ENCODE data around the gene SPOCK2.

The SPOCK2 gene

DNA sequence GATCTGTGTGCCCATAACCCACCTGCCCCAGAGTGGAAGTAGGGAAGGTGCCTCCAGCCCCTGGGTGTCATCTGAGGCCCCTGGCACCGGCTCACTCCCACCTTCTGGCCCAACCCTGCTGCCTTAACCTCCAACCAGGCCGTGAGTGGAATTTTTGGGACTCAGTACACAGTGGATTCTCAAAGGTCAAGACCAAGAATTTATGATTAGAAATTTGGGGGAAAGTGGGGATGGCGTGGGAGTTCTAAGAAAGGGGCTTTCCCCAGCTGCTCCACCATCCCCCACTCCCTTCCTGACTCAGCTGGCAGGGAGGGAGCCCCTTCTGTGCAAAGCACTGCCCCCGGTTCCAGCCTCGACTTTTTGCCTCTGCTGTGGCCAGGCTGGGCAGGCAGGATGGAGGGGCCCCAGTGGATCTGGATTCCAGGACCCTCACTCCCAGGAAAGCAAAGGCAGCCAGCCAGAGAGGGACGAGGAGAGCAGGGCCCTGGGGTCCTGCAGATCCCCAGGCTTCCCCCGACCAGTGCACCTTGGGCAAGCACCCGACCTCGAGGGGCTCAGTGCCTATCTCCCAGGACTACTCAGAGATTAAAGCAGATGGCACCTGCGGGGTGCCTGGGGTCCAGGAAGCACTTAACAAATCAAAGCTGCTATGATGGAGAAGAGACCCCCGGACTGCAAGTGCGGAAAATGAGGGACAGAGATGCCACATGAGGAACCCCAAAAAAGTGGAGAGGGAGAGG lies 12.8 kb downstream of the SPOCK2 start:
- ChIA-PET POLR2A (no interaction called here), CTCF (no interaction called here)
- TF ChIP-seq PKNOX1 (IDR thresholded peaks at IDR 0.05) (no peak), ELF4 (IDR thresholded peaks at IDR 0.05) (no peak), SUZ12 (IDR thresholded peaks at IDR 0.05) (no peak), FOXM1 (IDR thresholded peaks at IDR 0.05; ENCODE audit: borderline replicate concordance) (no peak), BHLHE40 (IDR thresholded peaks at IDR 0.05; ENCODE audit: borderline replicate concordance) (no peak), ARNT (IDR thresholded peaks at IDR 0.05) (no peak), NFRKB (IDR thresholded peaks at IDR 0.05) (no peak), CTBP1 (IDR thresholded peaks at IDR 0.05; ENCODE audit: borderline replicate concordance) (no peak), TARDBP (IDR thresholded peaks at IDR 0.05) (no peak)
- no peak for DNase-seq (ENCODE audit: extremely low spot score)

GRCh38 chr10:72074574-72075375 lies 13.6 kb downstream of the SPOCK2 start:
- TF ChIP-seq FOXA1 (IDR thresholded peaks at IDR 0.05) (no peak), FOXM1 (IDR thresholded peaks at IDR 0.05; ENCODE audit: borderline replicate concordance) (no peak), SP1 (IDR thresholded peaks at IDR 0.05) (no peak), ELF4 (IDR thresholded peaks at IDR 0.05) (no peak)
- DNase-seq (ENCODE audit: extremely low spot score), result no peak
- ChIA-PET POLR2A (interaction anchor here (0.6 kb wide), 1 partner anchor 224 kb away, joined by 3 read pairs; the partner anchor contains the start of gene PSAP), CTCF (no interaction called here)

- TF ChIP-seq FOXA1 (IDR thresholded peaks at IDR 0.05) (no peak), HDGF (IDR thresholded peaks at IDR 0.05; ENCODE audit: borderline replicate concordance) (no peak), L3MBTL2 (conservative IDR thresholded peaks at IDR 0.05) (no peak), NFRKB (IDR thresholded peaks at IDR 0.05) (no peak), SP1 (IDR thresholded peaks at IDR 0.05) (no peak), LEF1 (IDR thresholded peaks at IDR 0.05; ENCODE audit: borderline replicate concordance) (no peak), ZNF384 (IDR thresholded peaks at IDR 0.05) (no peak), FOXK2 (IDR thresholded peaks at IDR 0.05) (no peak), ELF4 (IDR thresholded peaks at IDR 0.05) (no peak), FOXM1 (IDR thresholded peaks at IDR 0.05; ENCODE audit: borderline replicate concordance) (no peak), PKNOX1 (IDR thresholded peaks at IDR 0.05) (no peak)
- ChIA-PET CTCF (interaction anchor here (0.6 kb wide), 1 partner anchor 184 kb away, joined by 3 read pairs; no protein-coding TSS in a partner anchor), POLR2A (interaction anchor here (0.6 kb wide), 2 partner anchors 200 to 223 kb away, joined by 3 read pairs; partner anchors contain the start of gene PSAP)
- DNase-seq (ENCODE audit: extremely low spot score), result no peak
Measured at GRCh38 chr10:72073708-72074573, 14.4 kb downstream of the SPOCK2 start.

GRCh38 chr10:72072639-72073038 lies 15.7 kb downstream of the SPOCK2 start:
- TF ChIP-seq HDGF (IDR thresholded peaks at IDR 0.05; ENCODE audit: borderline replicate concordance), result no peak
- TF ChIP-seq SP1 (IDR thresholded peaks at IDR 0.05), result no peak
- no peak for TF ChIP-seq ZNF384 (IDR thresholded peaks at IDR 0.05)
- no peak for TF ChIP-seq TARDBP (IDR thresholded peaks at IDR 0.05)
- TF ChIP-seq PKNOX1 (IDR thresholded peaks at IDR 0.05), result no peak
- TF ChIP-seq FOXA1 (IDR thresholded peaks at IDR 0.05), result no peak
- TF ChIP-seq ELF4 (IDR thresholded peaks at IDR 0.05), result no peak
- TF ChIP-seq FOXK2 (IDR thresholded peaks at IDR 0.05), result no peak
- ChIA-PET POLR2A (no interaction called here), CTCF (interaction anchor here (0.6 kb wide), 1 partner anchor 248 kb away, joined by 3 read pairs; no protein-coding TSS in a partner anchor)
- no peak for DNase-seq (ENCODE audit: extremely low spot score)

- TF ChIP-seq FOXA1 (IDR thresholded peaks at IDR 0.05) (no peak), LEF1 (IDR thresholded peaks at IDR 0.05; ENCODE audit: borderline replicate concordance) (no peak), FOXM1 (IDR thresholded peaks at IDR 0.05; ENCODE audit: borderline replicate concordance) (no peak), HDGF (IDR thresholded peaks at IDR 0.05; ENCODE audit: borderline replicate concordance) (no peak), SP1 (IDR thresholded peaks at IDR 0.05) (no peak), BHLHE40 (IDR thresholded peaks at IDR 0.05; ENCODE audit: borderline replicate concordance) (no peak), ELF4 (IDR thresholded peaks at IDR 0.05) (no peak), CTBP1 (IDR thresholded peaks at IDR 0.05; ENCODE audit: borderline replicate concordance) (no peak), NFRKB (IDR thresholded peaks at IDR 0.05) (no peak)
- no peak for DNase-seq (ENCODE audit: extremely low spot score)
- POLR2A ChIA-PET, result no interaction called here
- CTCF ChIA-PET, result no interaction called here
Measured at GRCh38 chr10:72072046-72072445, 16.3 kb downstream of the SPOCK2 start.

All from HEK293T (cell line).